Right lobe of liver (tissue), 4 donors: ENCODE data around the gene HSPD1.

Experiments
- POLR2A ChIP-seq: fragments of 450-650 bp; IDR thresholded peaks from one replicate; pipeline ENCODE4 v1.6.1; 2017; ENCODE audit warnings: antibody characterized with exemption, mild to moderate bottlenecking
- TF ChIP-seq, protein P1 (sequence below), 4 donors: fragments of 200-600 bp in 3 of 4; fragments of 450-650 bp in 1 of 4; IDR thresholded peaks; one replicate each; pipeline versions ENCODE4 v1.5.1 to v1.8.0; 2016 to 2022; ENCODE audit warnings: antibody characterized with exemption in 4 of 4, mild to moderate bottlenecking in 2 of 4
- donor health status: DM: no; HTN: no; CAD: no.
- donor health status: DM: no; HTN: no; CAD: no.
- donor health status: DM: no; HTN: yes; CAD: no.

DNA sequence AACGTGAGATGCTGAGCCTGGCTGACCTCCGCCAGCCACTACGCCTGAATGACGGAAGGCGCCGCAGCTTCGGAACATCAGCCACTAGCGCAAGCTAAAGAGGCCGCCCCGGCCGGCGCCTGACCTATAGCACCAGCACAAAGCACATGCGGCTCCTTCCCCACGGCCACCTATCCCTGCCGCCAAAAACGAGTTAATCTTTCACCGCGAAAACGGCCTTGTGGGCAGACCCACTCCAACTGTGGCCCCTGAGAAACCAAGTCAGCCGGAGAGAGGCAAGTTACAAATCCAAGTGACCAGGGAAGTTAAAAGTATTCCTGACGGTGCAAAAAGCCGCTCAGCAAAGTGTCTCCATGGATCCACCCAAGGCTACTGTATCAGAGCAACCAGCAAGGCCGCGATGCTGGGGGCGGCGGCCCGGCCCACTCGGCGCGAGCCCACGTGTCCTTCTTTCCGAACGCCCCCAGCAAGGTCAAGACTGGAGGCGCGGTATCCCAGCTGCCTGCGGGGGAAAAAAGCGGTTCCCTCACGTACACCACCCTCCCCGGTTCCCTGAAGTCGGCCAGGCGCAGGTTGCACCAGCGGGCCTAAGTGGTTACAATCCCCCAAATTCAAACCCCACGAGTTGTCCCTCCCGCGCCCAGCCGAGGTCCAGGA, 575 bp downstream of the HSPD1 start:
- TF ChIP-seq, protein P1, sequence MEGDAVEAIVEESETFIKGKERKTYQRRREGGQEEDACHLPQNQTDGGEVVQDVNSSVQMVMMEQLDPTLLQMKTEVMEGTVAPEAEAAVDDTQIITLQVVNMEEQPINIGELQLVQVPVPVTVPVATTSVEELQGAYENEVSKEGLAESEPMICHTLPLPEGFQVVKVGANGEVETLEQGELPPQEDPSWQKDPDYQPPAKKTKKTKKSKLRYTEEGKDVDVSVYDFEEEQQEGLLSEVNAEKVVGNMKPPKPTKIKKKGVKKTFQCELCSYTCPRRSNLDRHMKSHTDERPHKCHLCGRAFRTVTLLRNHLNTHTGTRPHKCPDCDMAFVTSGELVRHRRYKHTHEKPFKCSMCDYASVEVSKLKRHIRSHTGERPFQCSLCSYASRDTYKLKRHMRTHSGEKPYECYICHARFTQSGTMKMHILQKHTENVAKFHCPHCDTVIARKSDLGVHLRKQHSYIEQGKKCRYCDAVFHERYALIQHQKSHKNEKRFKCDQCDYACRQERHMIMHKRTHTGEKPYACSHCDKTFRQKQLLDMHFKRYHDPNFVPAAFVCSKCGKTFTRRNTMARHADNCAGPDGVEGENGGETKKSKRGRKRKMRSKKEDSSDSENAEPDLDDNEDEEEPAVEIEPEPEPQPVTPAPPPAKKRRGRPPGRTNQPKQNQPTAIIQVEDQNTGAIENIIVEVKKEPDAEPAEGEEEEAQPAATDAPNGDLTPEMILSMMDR (IDR thresholded peaks at IDR 0.05): no peak
- no peak for TF ChIP-seq POLR2A
